MM.1S (cell line): ENCODE results near the gene PLIN3.
"Not testable (repeated sequence)": the region's sequence is repeated elsewhere in the genome, so short reads cannot be mapped to it uniquely, and the experiment has no call there.

Experiments
- CTCF ChIP-seq: fragments of 300-600 bp; sonication (generic); IDR thresholded peaks from 2 replicates; pipeline ENCODE4 v1.5.1; 2016; ENCODE audit warnings: antibody characterized with exemption, low read length, mixed read lengths
- EZH2 ChIP-seq: fragments of 300-600 bp; sonication (generic); optimal IDR thresholded peaks from 2 replicates; pipeline ENCODE3; 2017; ENCODE audit warnings: low read depth, mild to moderate bottlenecking, antibody characterized with exemption, low read length, mixed read lengths
- EZH2phosphoT487 ChIP-seq: fragments of 300-600 bp; sonication (generic); IDR thresholded peaks from 2 replicates; pipeline ENCODE4 v1.6.1; 2018; ENCODE audit warnings: antibody characterized with exemption, low read length

GRCh38 chr19:4884993-4885392 lies 17.5 kb upstream of the PLIN3 start:
- TF ChIP-seq CTCF, EZH2, EZH2phosphoT487: not testable (repeated sequence)
